Right lobe of liver (tissue), 6 donors: ENCODE data around the gene B3GALT4. TPM values are rescaled to one million over a fixed set of nuclear protein-coding genes. Genes with fewer than 3 reads are reported as not detected.

Source experiments
- ATAC-seq, 4 donors: fragments of 200-7000 bp; cut with Tn5 transposase; one replicate each; pipeline ENCODE4 v1.9.1; 2020; ENCODE audit warnings: mild to moderate bottlenecking in 4 of 4, moderate library complexity in 4 of 4
- DNase-seq, 3 donors: peaks; one replicate each; pipeline ENCODE4 v3.0.0-alpha.2; 2020
- H3K27ac ChIP-seq, 3 donors: fragments of 200-600 bp; one replicate each; pipeline ENCODE4 v1.8.0; 2022
- H3K27me3 ChIP-seq, 2 donors: fragments of 200-600 bp; one replicate each; pipeline ENCODE4 v1.8.0; 2022
- H3K36me3 ChIP-seq, 4 donors: fragments of 200-600 bp; sonication (generic) in 1 of 4; one replicate each; pipeline versions ENCODE4 v1.5.1 to v1.8.0; 2017 to 2022; ENCODE audit warnings: control low read depth in 1 of 4
- H3K4me1 ChIP-seq, 4 donors: fragments of 200-600 bp; sonication (generic) in 1 of 4; one replicate each; pipeline versions ENCODE4 v1.5.1 to v1.8.0; 2017 to 2022; ENCODE audit warnings: control low read depth in 1 of 4
- H3K4me3 ChIP-seq, 3 donors: fragments of 200-600 bp; one replicate each; pipeline ENCODE4 v1.8.0; 2022
- H3K9me3 ChIP-seq, 4 donors: fragments of 200-600 bp; sonication (generic) in 1 of 4; one replicate each; pipeline versions ENCODE4 v1.5.1 to v1.8.0; 2017 to 2022; ENCODE audit warnings: control low read depth in 1 of 4
- CTCF ChIP-seq, 4 donors: fragments of 200-600 bp in 3 of 4; fragments of 450-650 bp in 1 of 4; IDR thresholded peaks; one replicate each; pipeline versions ENCODE4 v1.5.1 to v1.8.0; 2016 to 2022; ENCODE audit warnings: antibody characterized with exemption in 4 of 4, mild to moderate bottlenecking in 2 of 4
- POLR2A ChIP-seq: fragments of 450-650 bp; IDR thresholded peaks from one replicate; pipeline ENCODE4 v1.6.1; 2017; ENCODE audit warnings: antibody characterized with exemption, mild to moderate bottlenecking
- WGBS: methylation state at CpG from one replicate; pipeline ENCODE4 v1.1.6; 2018; ENCODE audit warnings: low coverage, low lambda C conversion rate; ENCODE audit not compliant: insufficient coverage; ENCODE audit errors: missing lambda C conversion rate; 5-methylcytosine and 5-hydroxymethylcytosine counted together
- intact Hi-C, 2 donors: fragments of 100-400 bp; cut with DNase I; formaldehyde crosslinking; loops; one replicate each; pipeline versions ENCODE4 v1.11.2 to v1.14.1; 2022
- total RNA-seq, 6 experiments: library from RNA; depleted of rRNA in 2 of 6; stranded (reverse); fragments of >200 nt in 2 of 6; fragmentation: NEBNext Ultra II Directional in 3 of 6; extraction: Animal tissue kit (Norgen Biotek cat#: 25700) in 3 of 6; gene quantifications; one replicate each; pipeline versions ENCODE4 v1.1.0 to v1.2.4, GENCODE V29; 2016 to 2023
- donor health status: DM: no; HTN: yes; CAD: no.
- donor health status: DM: no; HTN: no; CAD: no.
- donor health status: DM: no; HTN: no; CAD: no.
- donor health status: DM: no; HTN: yes; CAD: no.
- donor health status: DM: no; HTN: yes; CAD: no.

Gene B3GALT4
- total RNA-seq, 6 experiments from 2014 or later, result 0.79 to 1.7 (median 1.4) TPM

DNA sequence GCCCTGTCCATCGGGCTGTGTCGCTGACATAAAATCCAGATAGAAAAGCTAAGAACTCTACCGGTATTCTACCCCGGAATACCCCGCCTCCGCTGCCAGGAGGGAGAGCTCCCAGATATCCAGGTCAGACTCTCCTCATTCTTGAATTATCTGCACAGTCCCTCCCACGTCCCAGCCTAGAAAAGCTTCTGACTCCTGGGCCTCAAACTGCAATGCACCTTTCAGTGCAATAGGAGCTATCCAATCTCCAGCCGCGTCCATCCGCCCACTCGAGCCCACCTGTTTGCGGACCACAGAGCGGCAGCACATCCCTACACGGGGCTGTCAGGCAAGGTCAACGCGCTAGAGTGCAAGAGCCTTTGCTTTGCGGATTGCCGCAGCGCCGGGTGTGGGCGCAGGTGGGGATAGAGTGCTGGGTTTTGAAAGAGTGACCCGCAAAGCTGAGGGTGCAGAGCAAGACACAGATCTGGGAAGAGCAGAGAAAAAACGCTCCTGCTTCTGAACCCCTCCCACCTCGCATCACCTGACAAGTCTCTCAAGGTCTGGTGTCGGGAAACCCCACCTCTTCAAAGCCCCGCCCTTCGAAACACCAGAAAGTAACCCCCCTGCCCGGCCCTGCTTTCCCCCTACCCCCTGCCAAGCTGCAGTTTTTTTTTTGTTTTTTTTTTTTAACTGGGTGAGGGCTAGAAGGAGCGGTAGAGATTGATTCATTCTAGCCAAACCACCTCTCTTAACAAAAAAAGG lies 35.6 kb downstream of the B3GALT4 start:
- Histone ChIP-seq H3K27me3 (no peaks in the 10 kb centered on the region), H3K36me3 (peaks cover 0 to 4% (median 0%) of the 10 kb centered on the region in 4 donors), H3K27ac (peak overlapping the region; percentile 94 to 99 (median 97)), H3K9me3 (no peaks in the 10 kb centered on the region), H3K4me1 (peaks cover 0 to 29% (median 0%) of the 10 kb centered on the region in 4 donors), H3K4me3 (peak overlapping the region; percentile 79 to 93 (median 85))
- intact Hi-C loops, result no loop called here
- DNase-seq (peak; percentile 78 to 84 (median 82)), ATAC-seq (peak; percentile 60 to 68 (median 63))
- whole genome bisulfite sequencing, result 1% methylated on average over 20 of the region's 29 CpGs
- TF ChIP-seq POLR2A (no peak), CTCF (IDR thresholded peaks at IDR 0.05) (no peak)

- peak; percentile 2 to 7 (median 6) for ATAC-seq
- TF ChIP-seq POLR2A (no peak), CTCF (IDR thresholded peaks at IDR 0.05) (no peak)
- H3K36me3 ChIP-seq, result peaks cover 0 to 4% (median 0%) of the 10 kb centered on the region in 4 donors
- 0% methylated on average over 25 of the region's 33 CpGs for WGBS
- peak overlapping the region; percentile 94 to 99 (median 97) for H3K27ac ChIP-seq
- intact Hi-C loops, result no loop called here
- no peaks in the 10 kb centered on the region for H3K9me3 ChIP-seq
- peaks cover 0 to 30% (median 0%) of the 10 kb centered on the region in 4 donors for H3K4me1 ChIP-seq
- peak overlapping the region; percentile 79 to 93 (median 85) for H3K4me3 ChIP-seq
- no peaks in the 10 kb centered on the region for H3K27me3 ChIP-seq
- peak in 2 of 3 donors; percentile 69 to 78 for DNase-seq
Observed at GRCh38 chr6:33313105-33313708, 36.3 kb downstream of the B3GALT4 start.

GRCh38 chr6:33313709-33314514 lies 37.0 kb downstream of the B3GALT4 start, which contains the start of gene TAPBP:
TAPBP (minus strand) TSS chr6:33314078; CDS start chr6:33314041, 37 bp downstream.
- Histone ChIP-seq H3K9me3 (no peaks in the 10 kb centered on the region), H3K27me3 (no peaks in the 10 kb centered on the region), H3K27ac (peak within 1 kb of the TSS; percentile 94 to 99 (median 97)), H3K4me1 (peaks cover 0 to 38% (median 0%) of the 10 kb centered on the region in 4 donors), H3K4me3 (peak within 1 kb of the TSS; percentile 79 to 93 (median 85)), H3K36me3 (peaks cover 0 to 6% (median 0%) of the 10 kb centered on the region in 4 donors)
- intact Hi-C loops, result no loop called here
- DNase-seq (peak; percentile 72 to 77 (median 74)), ATAC-seq (peak; percentile 36 to 51 (median 40))
- TF ChIP-seq POLR2A (peak; percentile 56), CTCF (IDR thresholded peaks at IDR 0.05) (no peak)
- WGBS, result 0% methylated on average over 18 of the region's 47 CpGs

DNA sequence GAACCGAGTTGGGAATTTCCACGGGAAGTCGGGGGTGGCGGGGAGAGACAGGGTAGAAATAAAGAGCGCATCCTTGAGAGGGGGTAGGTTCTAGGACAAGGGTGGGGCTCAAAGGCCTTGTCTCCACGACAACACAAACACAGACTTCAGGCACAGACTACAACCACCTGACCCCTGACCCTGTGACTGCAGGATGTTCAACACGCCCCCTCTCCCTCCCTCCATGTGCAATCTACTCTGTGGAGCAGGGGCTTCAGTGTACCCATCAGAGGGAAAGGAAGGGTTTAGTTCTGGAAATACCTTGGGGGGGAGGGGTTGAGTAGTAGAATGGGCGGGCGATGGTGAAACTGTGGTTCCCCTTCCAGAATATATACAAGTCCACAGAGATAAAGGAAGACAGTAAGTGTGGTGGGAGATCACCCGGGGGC lies 37.6 kb downstream of the B3GALT4 start:
- Histone ChIP-seq H3K4me3 (peak overlapping the region; percentile 79 to 93 (median 85)), H3K36me3 (peaks cover 0 to 13% (median 3%) of the 10 kb centered on the region in 4 donors), H3K27ac (peak overlapping the region; percentile 94 to 99 (median 97)), H3K9me3 (no peaks in the 10 kb centered on the region), H3K27me3 (no peaks in the 10 kb centered on the region), H3K4me1 (peaks cover 0 to 44% (median 0%) of the 10 kb centered on the region in 4 donors)
- 1% methylated on average over 10 of the region's 10 CpGs for WGBS
- DNase-seq (peak; percentile 45 to 68 (median 59)), ATAC-seq (peak; percentile 10 to 48 (median 18))
- no peak for TF ChIP-seq CTCF (IDR thresholded peaks at IDR 0.05)
- TF ChIP-seq POLR2A, result no peak
- intact Hi-C loops, result no loop called here
